Measurements from ENCODE around the gene FRMD5.

GRCh38 chr15:43877371-43877770 is 317.7 kb downstream of the FRMD5 start:
- TF ChIP-seq CTCF (conservative IDR thresholded peaks at IDR 0.05) = no peak
- TF ChIP-seq EZH2 (IDR thresholded peaks at IDR 0.05; ENCODE audit: low read depth) = no peak
